PC-9 (cell line): ENCODE measurements around the gene FASN. TPM values are rescaled to one million over a fixed set of nuclear protein-coding genes. Genes with fewer than 3 reads are reported as not detected.

Experiments
- BruUV-seq: library from RNA; stranded (reverse); fragments of 400-500 nt; replicated peaks from 2 replicates; lab custom pipeline; 2021; lab: Mats Ljungman, UMichigan
- CTCF ChIA-PET: fragments of 300-600 bp; sonication (Branson Sonifier 250); formaldehyde crosslinking; loops from one replicate; lab custom pipeline; 2022; ENCODE audit warnings: antibody characterized with exemption; lab: Charles Lee
- POLR2A ChIA-PET: fragments of 300-600 bp; sonication (Branson Sonifier 250); formaldehyde crosslinking; loops from one replicate; lab custom pipeline; 2022; ENCODE audit warnings: antibody characterized with exemption; ENCODE audit not compliant: unreplicated experiment; lab: Charles Lee
- DNase-seq, 2 experiments: peaks; one replicate each; pipeline versions ENCODE4 v3.0.0 to v3.0.0-alpha.2; 2015 to 2022; ENCODE audit warnings: mixed read lengths in 1 of 2
- H2AFZ ChIP-seq: fragments of 200-600 bp; sonication (generic); 2 replicates; pipeline ENCODE4 v1.8.1; 2017; ENCODE audit warnings: antibody characterized with exemption
- H3F3A ChIP-seq: fragments of 200-600 bp; sonication (generic); 2 replicates; pipeline ENCODE4 v1.8.1; 2017; ENCODE audit warnings: antibody characterized with exemption, mild to moderate bottlenecking, low read depth; ENCODE audit not compliant: insufficient read depth
- H3K27ac ChIP-seq: fragments of 200-600 bp; sonication (generic); 2 replicates; pipeline ENCODE4 v1.6.1; 2016; ENCODE audit warnings: mixed run types
- H3K27me3 ChIP-seq: fragments of 200-600 bp; sonication (generic); 2 replicates; pipeline ENCODE4 v1.6.1; 2016; ENCODE audit warnings: low read depth, mixed run types; ENCODE audit not compliant: insufficient read depth
- H3K36me3 ChIP-seq: fragments of 200-600 bp; sonication (generic); 2 replicates; pipeline ENCODE4 v1.6.1; 2016; ENCODE audit warnings: low read depth, mixed run types
- H3K4me1 ChIP-seq: fragments of 200-600 bp; sonication (generic); replicated peaks from 2 replicates; pipeline ENCODE4 v1.6.1; 2016; ENCODE audit warnings: mixed run types; ENCODE audit not compliant: insufficient read depth
- H3K4me2 ChIP-seq: fragments of 200-600 bp; sonication (generic); 2 replicates; pipeline ENCODE4 v1.6.1; 2017; ENCODE audit warnings: mixed run types
- H3K4me3 ChIP-seq: fragments of 200-600 bp; sonication (generic); 2 replicates; pipeline ENCODE4 v1.6.1; 2016; ENCODE audit warnings: mixed run types
- H3K79me2 ChIP-seq: fragments of 200-600 bp; sonication (generic); 2 replicates; pipeline ENCODE4 v1.6.1; 2017; ENCODE audit warnings: low read depth, mixed run types
- H3K9me2 ChIP-seq: fragments of 200-600 bp; sonication (generic); 2 replicates; pipeline ENCODE4 v1.8.1; 2017; ENCODE audit warnings: mild to moderate bottlenecking; ENCODE audit not compliant: insufficient read depth
- H3K9me3 ChIP-seq: fragments of 200-600 bp; sonication (generic); 2 replicates; pipeline ENCODE4 v1.8.1; 2016; ENCODE audit warnings: low read depth; ENCODE audit not compliant: insufficient read depth
- H4K20me1 ChIP-seq: fragments of 200-600 bp; sonication (generic); 2 replicates; pipeline ENCODE4 v1.8.1; 2017; ENCODE audit not compliant: insufficient read depth
- CTCF ChIP-seq: fragments of 200-600 bp; sonication (generic); conservative IDR thresholded peaks from 2 replicates; pipeline ENCODE4 v1.6.1; 2017; ENCODE audit warnings: mixed run types, antibody characterized with exemption, mild to moderate bottlenecking, moderate library complexity
- EZH2 ChIP-seq: fragments of 200-600 bp; sonication (generic); IDR thresholded peaks from 2 replicates; pipeline ENCODE4 v1.8.0; 2017; ENCODE audit warnings: antibody characterized with exemption, low read depth
- intact Hi-C: fragments of 100-400 bp; cut with micrococcal nuclease; formaldehyde crosslinking; loops from one replicate; pipeline ENCODE4 v1.10.0; 2022; ENCODE audit not compliant: unreplicated experiment
- total RNA-seq: library from RNA; stranded (reverse); gene quantifications from 2 replicates; pipeline ENCODE4 v1.2.3, GENCODE V29; 2021

The FASN gene
- total RNA-seq, 1 experiment from 2014 or later: 658 TPM

- Histone ChIP-seq H3K9me2 (no peaks in the 10 kb centered on the region), H4K20me1 (peaks cover 14% of the 10 kb centered on the region), H2AFZ (no peak overlapping the region), H3K36me3 (no peaks in the 10 kb centered on the region), H3K27ac (no peak overlapping the region), H3K79me2 (no peaks in the 10 kb centered on the region), H3K4me1 (no peaks in the 10 kb centered on the region), H3K4me3 (no peak overlapping the region), H3K9me3 (no peaks in the 10 kb centered on the region), H3F3A (peaks cover 17% of the 10 kb centered on the region), H3K27me3 (no peaks in the 10 kb centered on the region), H3K4me2 (no peak overlapping the region)
- POLR2A ChIA-PET: no interaction called here
- CTCF ChIA-PET: no interaction called here
- no TSS peak for BruUV-seq
- no peak for DNase-seq
- TF ChIP-seq EZH2 (no peak), CTCF (no peak)
- intact Hi-C loops: no loop called here
Observed at GRCh38 chr17:82080789-82081464, 17.1 kb downstream of the FASN start.

- TF ChIP-seq EZH2 (no peak), CTCF (no peak)
- H4K20me1 ChIP-seq: peaks cover 14% of the 10 kb centered on the region
- POLR2A ChIA-PET: no interaction called here
- H3K9me3 ChIP-seq: no peaks in the 10 kb centered on the region
- no peaks in the 10 kb centered on the region for H3K79me2 ChIP-seq
- H3K36me3 ChIP-seq: no peaks in the 10 kb centered on the region
- peaks cover 20% of the 10 kb centered on the region for H3F3A ChIP-seq
- H2AFZ ChIP-seq: no peak overlapping the region
- no peak overlapping the region for H3K4me3 ChIP-seq
- intact Hi-C loops: no loop called here
- DNase-seq: no peak
- no peak overlapping the region for H3K27ac ChIP-seq
- CTCF ChIA-PET: no interaction called here
- no peaks in the 10 kb centered on the region for H3K4me1 ChIP-seq
- no TSS peak for BruUV-seq
- no peak overlapping the region for H3K4me2 ChIP-seq
- no peaks in the 10 kb centered on the region for H3K27me3 ChIP-seq
- H3K9me2 ChIP-seq: no peaks in the 10 kb centered on the region
Observed at GRCh38 chr17:82080048-82080788, 17.8 kb downstream of the FASN start.

GRCh38 chr17:82079001-82079677 is 18.9 kb downstream of the FASN start:
- no peak for DNase-seq
- Histone ChIP-seq H3K27me3 (no peaks in the 10 kb centered on the region), H3K79me2 (no peaks in the 10 kb centered on the region), H3K4me2 (no peak overlapping the region), H3K9me3 (no peaks in the 10 kb centered on the region), H4K20me1 (peaks cover 14% of the 10 kb centered on the region), H3K4me3 (no peak overlapping the region), H3F3A (peaks cover 20% of the 10 kb centered on the region), H2AFZ (no peak overlapping the region), H3K4me1 (no peaks in the 10 kb centered on the region), H3K27ac (no peak overlapping the region), H3K9me2 (no peaks in the 10 kb centered on the region), H3K36me3 (no peaks in the 10 kb centered on the region)
- CTCF ChIA-PET: no interaction called here
- POLR2A ChIA-PET: no interaction called here
- BruUV-seq: no TSS peak
- intact Hi-C loops: no loop called here
- TF ChIP-seq CTCF (no peak), EZH2 (no peak)
